K562 (cell line): ENCODE data around the gene AAK1.

Source experiments
- BHLHE40 ChIP-seq: IDR thresholded peaks from 2 replicates; pipeline ENCODE4 v1.6.1; 2011; ENCODE audit warnings: low read length, improper control_type of control experiment
- CREB1 ChIP-seq, 2 experiments: sonication (generic) in 1 of 2; formaldehyde crosslinking in 1 of 2; IDR thresholded peaks; 2 replicates each; pipeline versions ENCODE4 v1.6.1 to v1.8.0; 2012 to 2022; ENCODE audit warnings: inconsistent platforms in 1 of 2, mild to moderate bottlenecking in 1 of 2, missing genetic modification reagents in 1 of 2, moderate library complexity in 1 of 2
- HDAC3 ChIP-seq: fragments of 450-650 bp; IDR thresholded peaks from 2 replicates; pipeline ENCODE4 v1.6.1; 2018; ENCODE audit warnings: borderline replicate concordance, mild to moderate bottlenecking, moderate library complexity; ENCODE audit not compliant: partially characterized antibody
- HDAC6 ChIP-seq: IDR thresholded peaks from 2 replicates; pipeline ENCODE4 v1.6.1; 2012; ENCODE audit warnings: low read depth, mild to moderate bottlenecking, control low read depth, inconsistent platforms, low read length, moderate library complexity
- JUNB ChIP-seq: fragments of 450-650 bp; formaldehyde crosslinking; conservative IDR thresholded peaks from 2 replicates; pipeline ENCODE4 v1.4.0; 2020; ENCODE audit warnings: mild to moderate bottlenecking
- POLR2A ChIP-seq: fragments of 450-650 bp; conservative IDR thresholded peaks from 2 replicates; pipeline ENCODE4 v1.6.1; 2016
- TAF1 ChIP-seq: IDR thresholded peaks from 2 replicates; pipeline ENCODE4 v1.6.1; 2011; ENCODE audit warnings: mild to moderate bottlenecking, low read length, moderate library complexity; ENCODE audit not compliant: insufficient read depth, control insufficient read depth, severe bottlenecking; ENCODE audit errors: extremely low read depth
- ZNF175 ChIP-seq: fragments of 200-800 bp; sonication (Bioruptor generic); IDR thresholded peaks from 2 replicates; pipeline ENCODE4 v1.6.1; 2016; ENCODE audit warnings: low read depth, mild to moderate bottlenecking, missing genetic modification characterization, missing compliant biosample characterization
- TF ChIP-seq, protein P1 (sequence below): sonication (generic); formaldehyde crosslinking; IDR thresholded peaks from 2 replicates; pipeline ENCODE4 v1.8.0; 2023; ENCODE audit warnings: mild to moderate bottlenecking, missing genetic modification reagents
- TF ChIP-seq, protein P2 (sequence below): fragments of 200-800 bp; sonication (Bioruptor generic); IDR thresholded peaks from 2 replicates; pipeline ENCODE4 v1.6.1; 2017; ENCODE audit warnings: missing genetic modification characterization, missing compliant biosample characterization
- TF ChIP-seq, protein P3 (sequence below), 3 experiments: IDR thresholded peaks in 2 of 3; conservative IDR thresholded peaks in 1 of 3; 2 replicates each; pipeline ENCODE4 v1.5.1; 2011 to 2012; ENCODE audit warnings: low read length in 3 of 3, mild to moderate bottlenecking in 3 of 3, control low read depth in 2 of 3, improper control_type of control experiment in 1 of 3, inconsistent platforms in 1 of 3, low read depth in 1 of 3, mixed read lengths in 1 of 3, moderate library complexity in 1 of 3; ENCODE audit not compliant: insufficient read depth in 2 of 3

DNA sequence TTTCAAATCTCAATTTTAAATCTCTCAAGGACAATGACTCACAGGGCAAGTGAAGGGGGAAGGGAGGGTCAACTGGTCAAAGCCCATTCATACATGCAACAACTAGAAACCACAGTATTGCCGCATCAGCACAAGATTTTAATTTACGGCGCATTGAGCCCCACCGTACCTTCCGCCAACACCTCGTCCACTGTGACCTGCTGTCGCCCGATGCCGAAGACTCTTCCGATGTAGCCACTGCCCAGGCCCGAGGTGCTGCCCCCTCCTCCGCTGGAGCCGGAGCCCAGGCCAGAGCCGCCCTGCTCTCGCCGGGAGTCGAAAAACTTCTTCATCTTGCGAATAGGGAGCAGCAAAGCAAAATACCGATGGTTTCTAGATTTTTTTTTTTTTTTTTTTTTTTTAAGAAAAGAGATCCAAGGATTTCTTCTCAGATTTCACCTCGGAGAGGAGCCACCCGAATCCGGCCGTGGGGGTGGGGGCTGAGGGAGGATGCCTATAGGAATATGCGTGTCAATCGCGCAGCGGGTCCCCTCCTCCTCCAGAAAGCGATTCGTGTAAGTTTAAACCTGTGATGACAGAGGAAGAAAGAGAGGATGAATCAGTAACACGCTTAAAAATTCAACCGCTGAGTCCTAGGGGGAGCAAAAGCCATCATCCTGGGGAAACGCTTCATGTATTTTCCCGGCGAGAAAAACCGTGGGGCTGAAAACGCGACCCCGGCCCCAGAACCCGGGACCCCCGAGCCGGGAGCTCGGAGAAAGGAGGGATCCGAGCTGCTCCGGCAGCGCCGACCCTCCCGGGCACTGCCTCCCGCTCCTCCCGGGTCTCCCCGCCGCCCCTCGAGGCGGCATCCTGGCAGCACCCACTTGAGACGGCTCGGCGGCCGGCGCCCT lies 584 bp downstream of the AAK1 start:
- TF ChIP-seq, protein P1, sequence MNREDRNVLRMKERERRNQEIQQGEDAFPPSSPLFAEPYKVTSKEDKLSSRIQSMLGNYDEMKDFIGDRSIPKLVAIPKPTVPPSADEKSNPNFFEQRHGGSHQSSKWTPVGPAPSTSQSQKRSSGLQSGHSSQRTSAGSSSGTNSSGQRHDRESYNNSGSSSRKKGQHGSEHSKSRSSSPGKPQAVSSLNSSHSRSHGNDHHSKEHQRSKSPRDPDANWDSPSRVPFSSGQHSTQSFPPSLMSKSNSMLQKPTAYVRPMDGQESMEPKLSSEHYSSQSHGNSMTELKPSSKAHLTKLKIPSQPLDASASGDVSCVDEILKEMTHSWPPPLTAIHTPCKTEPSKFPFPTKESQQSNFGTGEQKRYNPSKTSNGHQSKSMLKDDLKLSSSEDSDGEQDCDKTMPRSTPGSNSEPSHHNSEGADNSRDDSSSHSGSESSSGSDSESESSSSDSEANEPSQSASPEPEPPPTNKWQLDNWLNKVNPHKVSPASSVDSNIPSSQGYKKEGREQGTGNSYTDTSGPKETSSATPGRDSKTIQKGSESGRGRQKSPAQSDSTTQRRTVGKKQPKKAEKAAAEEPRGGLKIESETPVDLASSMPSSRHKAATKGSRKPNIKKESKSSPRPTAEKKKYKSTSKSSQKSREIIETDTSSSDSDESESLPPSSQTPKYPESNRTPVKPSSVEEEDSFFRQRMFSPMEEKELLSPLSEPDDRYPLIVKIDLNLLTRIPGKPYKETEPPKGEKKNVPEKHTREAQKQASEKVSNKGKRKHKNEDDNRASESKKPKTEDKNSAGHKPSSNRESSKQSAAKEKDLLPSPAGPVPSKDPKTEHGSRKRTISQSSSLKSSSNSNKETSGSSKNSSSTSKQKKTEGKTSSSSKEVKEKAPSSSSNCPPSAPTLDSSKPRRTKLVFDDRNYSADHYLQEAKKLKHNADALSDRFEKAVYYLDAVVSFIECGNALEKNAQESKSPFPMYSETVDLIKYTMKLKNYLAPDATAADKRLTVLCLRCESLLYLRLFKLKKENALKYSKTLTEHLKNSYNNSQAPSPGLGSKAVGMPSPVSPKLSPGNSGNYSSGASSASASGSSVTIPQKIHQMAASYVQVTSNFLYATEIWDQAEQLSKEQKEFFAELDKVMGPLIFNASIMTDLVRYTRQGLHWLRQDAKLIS (CRISPR knock-in tag) = 0 out of 2 replicates have a peak, but pooled peaks have one; percentile 22
- no peak for TF ChIP-seq TAF1
- TF ChIP-seq, protein P2, sequence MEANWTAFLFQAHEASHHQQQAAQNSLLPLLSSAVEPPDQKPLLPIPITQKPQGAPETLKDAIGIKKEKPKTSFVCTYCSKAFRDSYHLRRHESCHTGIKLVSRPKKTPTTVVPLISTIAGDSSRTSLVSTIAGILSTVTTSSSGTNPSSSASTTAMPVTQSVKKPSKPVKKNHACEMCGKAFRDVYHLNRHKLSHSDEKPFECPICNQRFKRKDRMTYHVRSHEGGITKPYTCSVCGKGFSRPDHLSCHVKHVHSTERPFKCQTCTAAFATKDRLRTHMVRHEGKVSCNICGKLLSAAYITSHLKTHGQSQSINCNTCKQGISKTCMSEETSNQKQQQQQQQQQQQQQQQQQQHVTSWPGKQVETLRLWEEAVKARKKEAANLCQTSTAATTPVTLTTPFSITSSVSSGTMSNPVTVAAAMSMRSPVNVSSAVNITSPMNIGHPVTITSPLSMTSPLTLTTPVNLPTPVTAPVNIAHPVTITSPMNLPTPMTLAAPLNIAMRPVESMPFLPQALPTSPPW (CRISPR knock-in tag) = peak; percentile 78
- TF ChIP-seq BHLHE40 = peak; percentile 27; the same call in 1 of the 2 replicates
- TF ChIP-seq POLR2A = no peak
- no peak for TF ChIP-seq ZNF175 (CRISPR knock-in tag)
- no peak for TF ChIP-seq HDAC6
- no peak for TF ChIP-seq CREB1 (IDR thresholded peaks at IDR 0.05)
- TF ChIP-seq CREB1 (CRISPR knock-in tag; IDR thresholded peaks at IDR 0.05) = no peak
- TF ChIP-seq, protein P3, sequence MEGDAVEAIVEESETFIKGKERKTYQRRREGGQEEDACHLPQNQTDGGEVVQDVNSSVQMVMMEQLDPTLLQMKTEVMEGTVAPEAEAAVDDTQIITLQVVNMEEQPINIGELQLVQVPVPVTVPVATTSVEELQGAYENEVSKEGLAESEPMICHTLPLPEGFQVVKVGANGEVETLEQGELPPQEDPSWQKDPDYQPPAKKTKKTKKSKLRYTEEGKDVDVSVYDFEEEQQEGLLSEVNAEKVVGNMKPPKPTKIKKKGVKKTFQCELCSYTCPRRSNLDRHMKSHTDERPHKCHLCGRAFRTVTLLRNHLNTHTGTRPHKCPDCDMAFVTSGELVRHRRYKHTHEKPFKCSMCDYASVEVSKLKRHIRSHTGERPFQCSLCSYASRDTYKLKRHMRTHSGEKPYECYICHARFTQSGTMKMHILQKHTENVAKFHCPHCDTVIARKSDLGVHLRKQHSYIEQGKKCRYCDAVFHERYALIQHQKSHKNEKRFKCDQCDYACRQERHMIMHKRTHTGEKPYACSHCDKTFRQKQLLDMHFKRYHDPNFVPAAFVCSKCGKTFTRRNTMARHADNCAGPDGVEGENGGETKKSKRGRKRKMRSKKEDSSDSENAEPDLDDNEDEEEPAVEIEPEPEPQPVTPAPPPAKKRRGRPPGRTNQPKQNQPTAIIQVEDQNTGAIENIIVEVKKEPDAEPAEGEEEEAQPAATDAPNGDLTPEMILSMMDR (IDR thresholded peaks at IDR 0.05 in 2 of 3, conservative IDR thresholded peaks at IDR 0.05 in 1 of 3; ENCODE audit: insufficient read depth in 2 of 3, low read depth in 1 of 3, low read length in 3 of 3) = no peak
- TF ChIP-seq HDAC3 = peak; percentile 78
- TF ChIP-seq JUNB (CRISPR knock-in tag) = no peak
